Activated naive CD8-positive, alpha-beta T cell treated with anti-CD3 and anti-CD28 coated beads, Interleukin-2, amount 10 ng/mL, durations not matched to agents 7 days and 5 days (primary cell): ENCODE data around the gene ABCB6. TPM values are rescaled to one million over a fixed set of nuclear protein-coding genes. Genes with fewer than 3 reads are reported as not detected.
"Not testable (repeated sequence)": the region's sequence is repeated elsewhere in the genome, so short reads cannot be mapped to it uniquely, and the experiment has no call there.

Experiments
- ATAC-seq: fragments of 150-1000 bp; cut with Tn5 transposase; one replicate; pipeline ENCODE4 v1.10.0; 2021; ENCODE audit warnings: low read depth, moderate library complexity
- POLR2A ChIA-PET: fragments of 350-600 bp; sonication (Branson Sonifier 250); formaldehyde crosslinking; loops from one replicate; lab custom pipeline; 2021; ENCODE audit warnings: antibody characterized with exemption; lab: Charles Lee
- DNase-seq: peaks from one replicate; pipeline ENCODE4 v3.0.0; 2021
- H3K27ac Mint-ChIP-seq: one replicate; pipeline ENCODE4 v1.8.0; 2022; ENCODE audit warnings: mild to moderate bottlenecking, mixed read lengths
- H3K27me3 Mint-ChIP-seq: one replicate; pipeline ENCODE4 v1.8.0; 2022; ENCODE audit warnings: mild to moderate bottlenecking, moderate library complexity, mixed read lengths
- H3K36me3 Mint-ChIP-seq: one replicate; pipeline ENCODE4 v1.8.0; 2021; ENCODE audit warnings: mild to moderate bottlenecking, mixed read lengths
- H3K4me1 Mint-ChIP-seq: one replicate; pipeline ENCODE4 v1.8.0; 2021; ENCODE audit warnings: mixed read lengths
- H3K4me3 Mint-ChIP-seq: one replicate; pipeline ENCODE4 v1.8.0; 2022; ENCODE audit warnings: mild to moderate bottlenecking, moderate library complexity, mixed read lengths
- H3K9me3 Mint-ChIP-seq: one replicate; pipeline ENCODE4 v1.8.0; 2021; ENCODE audit warnings: mixed read lengths
- total RNA-seq, 2 experiments: library from RNA; stranded (reverse); gene quantifications; one replicate each; pipeline ENCODE4 v1.2.3, GENCODE V29; 2021

Gene ABCB6
- total RNA-seq, result 10 to 100 TPM; 13.1 to 14.3 TPM

DNA sequence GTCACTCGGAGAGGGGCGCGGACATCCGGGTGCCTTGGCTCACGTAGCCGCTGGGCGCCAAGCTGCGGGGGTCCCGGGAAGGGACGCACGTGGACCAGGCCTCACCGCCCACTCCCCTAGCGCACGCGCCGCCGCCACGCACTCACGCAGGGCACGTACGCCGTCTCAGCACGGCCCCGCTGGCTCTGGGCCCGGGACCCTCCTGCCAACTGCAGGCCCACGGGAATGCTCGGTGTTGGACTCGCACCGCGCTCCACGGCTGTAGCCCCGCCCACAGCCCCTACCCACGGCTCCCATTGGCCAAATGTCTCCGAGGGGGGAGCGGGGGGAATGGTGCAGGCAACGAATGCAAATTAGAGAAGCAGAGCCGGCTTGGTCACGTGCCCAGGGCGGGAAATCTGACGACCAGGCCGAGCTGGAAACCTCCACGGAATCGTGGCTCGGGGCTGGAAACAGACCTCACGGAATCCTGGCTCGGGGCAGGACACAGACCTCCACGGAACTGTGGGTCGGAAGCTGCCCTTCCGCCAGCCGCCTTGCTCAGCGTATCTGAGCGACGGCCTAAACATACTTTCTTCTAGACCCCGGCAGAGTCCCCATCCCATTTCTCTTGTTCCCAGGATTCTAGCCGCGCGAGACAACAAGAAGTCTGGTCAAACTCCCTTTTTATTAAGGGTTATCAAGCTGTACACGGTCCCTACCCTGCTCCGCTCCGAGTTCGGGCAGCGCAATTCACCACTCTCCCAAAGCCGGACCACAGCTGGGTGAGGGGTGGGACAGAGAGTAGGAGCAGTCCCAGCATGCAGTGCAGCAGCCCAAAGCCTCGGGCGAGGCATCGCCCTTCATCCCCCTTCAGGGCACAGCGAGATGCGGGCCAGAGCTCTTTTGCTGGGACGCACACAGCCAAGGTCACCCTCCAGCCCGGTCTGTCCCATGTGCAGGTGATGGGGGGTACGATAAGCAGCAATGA is at the start of gene ABCB6:
Gene ABCB6, minus strand, starts transcription at position 227 of the 970 bp plus-strand sequence. CDS start 285 bp downstream, outside the sequence.
- peak; percentile 86 for ATAC-seq
- peak within 1 kb of the TSS; percentile 65 for H3K27ac Mint-ChIP-seq
- peak; percentile 82 for DNase-seq
- peaks cover 15% of the 10 kb centered on the region for H3K4me1 Mint-ChIP-seq
- H3K36me3 Mint-ChIP-seq, result peaks cover 15% of the 10 kb centered on the region
- POLR2A ChIA-PET, result interaction anchor here (0.7 to 3.7 kb wide), 11 partner anchors 10 to 76 kb away, joined by 3 to 34 read pairs (median 6); partner anchors contain the start of genes ANKZF1, ATG9A, CNPPD1 and DNAJB2
- H3K27me3 Mint-ChIP-seq, result no peaks in the 10 kb centered on the region
- H3K4me3 Mint-ChIP-seq, result peak within 1 kb of the TSS; percentile 82
- H3K9me3 Mint-ChIP-seq, result no peaks in the 10 kb centered on the region

DNA sequence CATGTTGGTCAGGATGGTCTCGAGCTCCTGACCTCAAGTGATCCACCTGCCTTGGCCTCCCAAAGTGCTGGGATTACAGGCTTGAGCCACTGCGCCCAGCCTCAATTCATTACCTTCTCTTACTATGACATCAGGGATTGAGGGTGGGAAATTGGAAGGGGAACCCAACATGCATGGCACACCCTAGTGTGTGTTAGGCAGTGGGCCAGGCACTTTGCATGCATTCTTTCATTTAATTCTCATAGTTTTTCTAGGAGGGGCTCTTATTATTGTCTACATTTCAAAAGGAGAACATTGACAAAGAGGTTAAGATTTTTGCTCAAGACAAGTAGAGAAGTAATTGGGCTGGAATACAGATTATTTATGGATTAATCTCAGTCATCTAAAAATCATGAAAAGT is 49.5 kb upstream of the ABCB6 start:
- DNase-seq (no peak), ATAC-seq (no peak)
- no peaks in the 10 kb centered on the region for H3K9me3 Mint-ChIP-seq
- H3K27ac Mint-ChIP-seq, result no peak overlapping the region
- H3K4me1 Mint-ChIP-seq, result peaks cover 1% of the 10 kb centered on the region
- no peak overlapping the region for H3K4me3 Mint-ChIP-seq
- POLR2A ChIA-PET, result no interaction called here
- H3K27me3 Mint-ChIP-seq, result peaks cover 2% of the 10 kb centered on the region
- no peaks in the 10 kb centered on the region for H3K36me3 Mint-ChIP-seq

DNA sequence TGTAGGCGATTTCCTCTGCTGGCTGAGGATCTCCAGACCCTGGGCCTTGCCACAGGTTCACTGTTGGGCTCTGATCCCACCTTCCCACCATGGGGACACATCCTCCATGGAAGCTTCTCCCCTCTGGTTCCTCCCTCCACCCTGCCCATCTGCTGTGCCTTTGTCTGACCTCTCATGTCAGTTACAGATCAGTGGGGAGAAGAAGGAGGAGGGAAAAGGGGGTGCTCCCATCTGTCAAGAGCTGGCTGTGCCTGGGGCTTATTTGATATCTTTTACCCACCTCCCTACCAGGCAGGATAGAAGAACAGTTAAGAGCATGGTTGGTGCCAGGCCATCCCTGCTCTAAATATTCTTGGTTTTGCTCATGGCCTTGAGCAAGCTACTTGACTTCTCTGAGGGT is 48.1 kb upstream of the ABCB6 start:
- Mint-ChIP-seq H3K36me3 (no peaks in the 10 kb centered on the region), H3K4me3 (no peak overlapping the region), H3K27me3 (peaks cover 2% of the 10 kb centered on the region), H3K27ac (no peak overlapping the region), H3K9me3 (no peaks in the 10 kb centered on the region), H3K4me1 (peaks cover 1% of the 10 kb centered on the region)
- no peak for DNase-seq
- ATAC-seq, result no peak
- POLR2A ChIA-PET, result interaction anchor here (1.7 kb wide), 1 partner anchor 18 kb away, joined by 4 read pairs; no protein-coding TSS in a partner anchor

DNA sequence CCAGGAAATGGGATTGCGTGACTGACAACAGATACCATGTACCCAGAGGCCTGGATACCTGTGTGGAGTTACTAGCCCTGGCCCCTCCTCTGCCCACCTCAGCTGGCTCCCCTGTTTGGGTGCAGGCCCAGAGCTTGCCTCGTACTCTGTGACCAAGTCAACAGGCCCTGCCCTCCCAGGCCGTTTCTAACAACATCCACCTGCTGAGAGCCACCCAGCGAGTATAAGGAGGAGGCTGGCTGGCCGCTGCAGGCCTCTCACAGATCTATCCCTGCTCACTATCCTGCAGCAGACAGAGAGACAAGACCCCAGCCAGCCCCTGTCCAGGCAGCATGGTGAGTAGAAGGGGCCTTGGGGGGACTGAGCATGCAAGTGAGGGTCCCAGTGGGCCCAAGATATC is 47.5 kb upstream of the ABCB6 start:
- Mint-ChIP-seq H3K27ac (peak overlapping the region; percentile 44), H3K36me3 (no peaks in the 10 kb centered on the region), H3K4me3 (no peak overlapping the region), H3K4me1 (peaks cover 2% of the 10 kb centered on the region), H3K27me3 (no peaks in the 10 kb centered on the region), H3K9me3 (no peaks in the 10 kb centered on the region)
- no peak for DNase-seq
- POLR2A ChIA-PET, result interaction anchor here (1.7 kb wide), 1 partner anchor 17 kb away, joined by 4 read pairs; no protein-coding TSS in a partner anchor
- ATAC-seq, result no peak

DNA sequence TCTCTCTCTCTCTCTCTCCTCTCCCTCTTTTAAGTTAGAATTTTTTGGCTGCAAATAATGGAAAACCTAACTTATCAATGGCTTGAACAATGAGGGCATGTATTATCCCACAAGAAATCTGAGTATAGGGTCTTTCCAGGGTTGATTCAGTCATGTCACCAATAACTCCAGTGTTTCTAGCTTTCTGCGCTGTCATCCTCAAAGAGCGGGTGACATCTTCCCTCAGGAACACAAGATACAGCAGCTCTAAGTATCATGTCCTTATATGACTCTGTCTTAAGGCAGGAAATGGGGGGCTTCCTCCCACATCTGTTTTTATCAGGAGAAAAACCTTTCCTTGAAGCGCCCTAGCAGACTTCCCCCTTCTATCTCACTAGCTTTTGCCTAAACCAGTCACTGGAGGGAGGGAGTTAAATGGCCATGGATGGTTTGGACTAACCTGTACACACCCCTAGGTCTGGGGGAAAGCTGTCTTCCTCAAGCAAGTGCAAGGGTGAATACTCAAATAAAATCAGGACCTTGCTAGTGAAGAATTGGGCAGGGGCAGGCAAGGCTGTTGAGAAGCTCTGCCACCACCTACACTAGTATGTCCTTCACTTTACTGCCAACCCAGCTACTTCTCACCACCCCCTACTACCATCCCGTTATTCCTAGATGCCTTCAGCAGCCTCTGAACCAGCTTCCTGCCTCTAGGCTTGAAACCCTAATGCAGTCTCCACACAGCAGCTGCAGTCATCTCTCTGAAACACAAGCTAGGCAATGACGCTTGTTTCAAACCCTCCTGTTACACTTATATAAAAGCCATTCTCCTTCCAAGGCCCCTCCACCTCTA is 42.5 kb upstream of the ABCB6 start:
- POLR2A ChIA-PET, result interaction anchor here (0.8 to 1.9 kb wide), 4 partner anchors 8 to 61 kb away, joined by 3 to 11 read pairs (median 4); partner anchors contain the start of genes GLB1L, STK16, TUBA4A and TUBA4B
- Mint-ChIP-seq H3K27me3 (peaks cover 11% of the 10 kb centered on the region), H3K4me3 (no peak overlapping the region), H3K27ac (no peak overlapping the region), H3K36me3 (no peaks in the 10 kb centered on the region), H3K4me1 (peaks cover 6% of the 10 kb centered on the region), H3K9me3 (no peaks in the 10 kb centered on the region)
- DNase-seq (no peak), ATAC-seq (no peak)

DNA sequence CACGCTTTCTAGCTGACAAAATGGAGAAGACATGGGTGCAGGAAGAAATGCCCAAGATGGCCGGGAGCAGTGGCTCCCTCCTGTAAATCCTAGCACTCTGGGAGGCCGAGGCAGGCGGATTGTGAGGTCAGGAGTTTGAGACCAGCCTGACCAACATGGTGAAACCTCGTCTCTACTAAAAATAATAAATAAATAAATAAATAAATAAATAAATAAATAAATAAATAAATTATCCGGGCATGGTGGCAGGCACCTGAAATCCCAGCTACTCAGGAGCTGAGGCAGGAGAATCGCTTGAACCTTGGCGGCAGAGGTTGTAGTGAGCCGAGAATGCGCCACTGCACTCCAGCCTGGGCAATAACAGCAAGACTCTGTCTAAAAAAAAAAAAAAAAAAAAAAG is 40.2 kb upstream of the ABCB6 start:
- not testable (repeated sequence) for DNase-seq, ATAC-seq, H3K4me3 Mint-ChIP-seq, H3K36me3 Mint-ChIP-seq, H3K27ac Mint-ChIP-seq, H3K9me3 Mint-ChIP-seq
- POLR2A ChIA-PET, result interaction anchor here (0.7 kb wide), 1 partner anchor 21 kb away, joined by 3 read pairs; no protein-coding TSS in a partner anchor
- peaks cover 12% of the 10 kb centered on the region for H3K4me1 Mint-ChIP-seq
- peaks cover 11% of the 10 kb centered on the region for H3K27me3 Mint-ChIP-seq

DNA sequence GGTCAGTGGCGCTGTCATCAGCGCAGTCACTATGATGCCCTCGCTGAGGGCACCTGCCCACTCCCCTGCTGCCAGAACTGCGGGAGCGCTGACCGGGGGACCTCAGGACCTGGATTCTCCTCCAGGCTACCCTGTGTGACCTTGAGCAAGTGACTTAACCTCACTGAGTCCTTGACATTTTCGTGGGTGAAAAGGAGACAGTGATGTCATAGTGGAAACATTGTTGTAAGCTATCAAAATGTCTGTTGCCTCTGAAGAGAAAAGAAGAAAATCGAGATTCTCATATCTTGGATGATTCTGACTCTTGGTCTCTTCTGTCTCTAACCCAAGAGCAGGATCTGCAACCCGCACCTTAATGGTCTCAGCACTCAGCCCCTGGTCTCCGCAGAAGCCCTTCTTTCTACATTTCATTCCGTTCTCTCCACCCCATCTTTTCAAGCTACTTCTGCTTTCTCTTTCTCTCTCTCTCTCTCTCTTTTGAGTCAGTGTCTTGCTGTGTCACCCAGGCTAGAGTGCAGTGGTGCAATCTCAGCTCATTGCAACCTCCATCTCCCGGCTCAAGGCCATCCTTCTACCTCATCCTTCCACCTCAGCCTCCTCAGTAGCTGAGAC is 35.9 kb upstream of the ABCB6 start:
- Mint-ChIP-seq H3K4me3 (peak overlapping the region; percentile 99), H3K27ac (peak overlapping the region; percentile 90), H3K27me3 (peaks cover 2% of the 10 kb centered on the region), H3K36me3 (peaks cover 29% of the 10 kb centered on the region), H3K4me1 (peaks cover 34% of the 10 kb centered on the region), H3K9me3 (no peaks in the 10 kb centered on the region)
- POLR2A ChIA-PET, result interaction anchor here (0.9 to 8.4 kb wide), 15 partner anchors 9 to 79 kb away, joined by 3 to 83 read pairs (median 11); partner anchors contain the start of genes ABCB6, ANKZF1, ATG9A and CNPPD1
- DNase-seq, result peak; percentile 48
- ATAC-seq, result peak; percentile 22

DNA sequence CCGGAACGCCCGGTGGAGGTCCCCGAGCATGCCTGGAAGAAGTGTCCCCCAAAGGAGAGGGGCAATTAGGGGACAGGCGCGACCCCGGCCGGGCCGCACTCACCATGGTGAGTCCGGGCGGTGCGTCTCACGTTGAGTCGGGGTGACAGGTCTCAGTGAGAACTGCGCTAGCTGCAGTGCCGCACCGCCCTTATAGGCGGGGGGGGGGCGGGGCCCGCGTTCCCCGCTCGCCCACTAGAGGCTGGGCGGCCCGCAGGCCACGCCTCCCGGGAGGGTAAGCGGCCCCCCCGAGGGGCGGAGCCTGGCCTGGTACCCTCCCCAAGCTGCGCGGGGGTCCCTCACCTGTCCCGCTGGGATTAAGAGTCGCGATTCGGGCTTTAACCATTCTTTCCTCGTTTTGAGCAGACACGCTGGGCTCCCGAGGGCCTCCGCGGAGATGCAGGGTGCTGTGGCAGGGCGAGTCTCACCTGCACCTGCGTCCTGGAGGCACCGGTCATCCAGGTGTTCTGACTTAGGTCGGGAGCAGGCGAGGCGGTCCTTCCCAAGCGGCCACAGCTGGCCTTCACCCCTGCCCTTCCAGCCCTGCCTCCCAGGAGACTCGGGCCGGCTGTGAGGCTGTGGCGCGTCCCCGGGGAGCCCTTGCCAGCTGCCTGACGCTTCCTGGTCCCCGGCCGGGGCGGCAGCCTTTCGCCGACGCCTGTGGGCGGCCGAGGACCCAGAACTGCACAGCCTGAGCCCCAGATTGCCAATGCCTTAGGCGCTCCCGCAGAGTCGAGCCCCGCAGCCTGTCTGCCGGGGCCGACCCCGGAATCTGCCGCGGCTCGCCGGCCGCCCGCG is 35.2 kb upstream of the ABCB6 start, which contains the start of gene TUBA4A:
Gene TUBA4A, minus strand, starts transcription at position 166 of the 837 bp plus-strand sequence. Its CDS starts 60 bp downstream, at position 106.
- ATAC-seq (peak; percentile 69), DNase-seq (peak; percentile 94)
- POLR2A ChIA-PET, result interaction anchor here (0.6 to 8.4 kb wide), 19 partner anchors 8 to 94 kb away, joined by 3 to 83 read pairs (median 8); partner anchors contain the start of genes ABCB6, ANKZF1, ATG9A and CNPPD1
- H3K9me3 Mint-ChIP-seq, result no peaks in the 10 kb centered on the region
- H3K36me3 Mint-ChIP-seq, result peaks cover 36% of the 10 kb centered on the region
- no peaks in the 10 kb centered on the region for H3K27me3 Mint-ChIP-seq
- H3K4me3 Mint-ChIP-seq, result peak within 1 kb of the TSS; percentile 99
- H3K27ac Mint-ChIP-seq, result peak within 1 kb of the TSS; percentile 90
- H3K4me1 Mint-ChIP-seq, result peaks cover 40% of the 10 kb centered on the region

DNA sequence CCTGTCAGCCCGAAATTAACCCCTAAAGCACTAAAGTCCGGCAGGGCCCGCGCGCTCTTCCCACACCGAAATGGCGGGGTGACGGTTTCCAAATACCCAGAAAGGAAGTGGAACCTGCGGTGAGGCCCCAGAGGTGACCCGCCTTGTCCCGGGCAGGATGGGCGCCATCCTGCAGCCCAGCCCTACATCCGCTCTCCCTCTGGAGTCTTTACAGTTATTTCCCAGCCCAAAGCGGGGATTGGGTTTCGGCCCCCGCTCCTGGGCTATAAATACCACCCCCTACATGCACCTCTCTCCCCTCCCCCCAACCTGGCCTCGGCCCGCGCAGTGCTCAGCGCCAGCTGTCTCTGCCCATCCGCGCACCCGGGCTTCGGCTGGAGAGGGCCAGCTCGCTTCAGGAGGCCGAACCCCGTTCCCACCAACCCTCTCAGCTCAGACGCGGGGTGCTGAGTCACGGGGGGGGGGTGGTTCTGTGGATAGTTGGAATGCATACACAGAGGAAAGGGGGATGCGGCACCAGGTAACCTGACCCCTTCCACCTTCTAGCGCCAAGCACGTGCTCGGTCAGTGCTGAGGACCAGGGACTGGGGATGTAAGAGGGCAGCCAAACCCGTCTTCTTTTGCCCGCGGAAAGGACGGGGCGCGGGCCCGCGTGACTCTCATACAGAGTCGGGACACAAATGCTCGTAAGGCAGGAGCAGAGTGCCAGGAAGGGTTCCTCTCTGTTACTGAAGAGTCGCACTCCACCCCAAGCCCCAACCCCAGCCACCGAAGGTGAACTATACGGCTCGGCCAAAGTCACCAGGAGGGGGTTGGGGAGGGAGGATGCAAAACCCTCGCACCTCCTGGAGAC is 34.4 kb upstream of the ABCB6 start, which contains the start of gene TUBA4B:
Gene TUBA4B, plus strand, starts transcription at position 344 of the 853 bp plus-strand sequence. Its CDS starts 165 bp downstream, at position 509.
- peaks cover 48% of the 10 kb centered on the region for H3K4me1 Mint-ChIP-seq
- H3K4me3 Mint-ChIP-seq, result peak within 1 kb of the TSS; percentile 99
- ATAC-seq (peak; percentile 31), DNase-seq (peak; percentile 78)
- no peaks in the 10 kb centered on the region for H3K27me3 Mint-ChIP-seq
- peak within 1 kb of the TSS; percentile 90 for H3K27ac Mint-ChIP-seq
- H3K36me3 Mint-ChIP-seq, result peaks cover 44% of the 10 kb centered on the region
- no peaks in the 10 kb centered on the region for H3K9me3 Mint-ChIP-seq
- POLR2A ChIA-PET, result interaction anchor here (0.6 to 8.4 kb wide), 23 partner anchors 8 to 1027 kb away, joined by 3 to 83 read pairs (median 5); partner anchors contain the start of genes ABCB6, ANKZF1, ATG9A and CNPPD1

DNA sequence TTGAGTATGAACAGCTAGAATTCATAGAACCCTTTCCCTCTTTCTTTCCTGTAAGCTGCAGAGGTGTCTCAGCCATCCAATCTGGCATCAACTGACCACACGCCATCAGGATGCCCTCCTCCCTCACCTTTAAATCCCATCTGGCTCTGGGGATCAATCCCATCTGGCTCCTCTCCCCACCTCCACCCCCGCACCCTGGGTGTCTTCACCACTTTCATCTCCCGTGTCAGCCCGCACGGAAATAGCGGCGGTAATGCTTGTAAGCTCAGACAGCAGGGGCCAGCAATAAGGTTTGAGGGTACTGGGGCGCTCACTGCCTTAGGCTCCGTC is 33.8 kb upstream of the ABCB6 start:
- peak overlapping the region; percentile 99 for H3K4me3 Mint-ChIP-seq
- peaks cover 54% of the 10 kb centered on the region for H3K4me1 Mint-ChIP-seq
- peak overlapping the region; percentile 90 for H3K27ac Mint-ChIP-seq
- H3K27me3 Mint-ChIP-seq, result no peaks in the 10 kb centered on the region
- ATAC-seq (peak; percentile 1), DNase-seq (no peak)
- POLR2A ChIA-PET, result interaction anchor here (0.6 to 8.4 kb wide), 18 partner anchors 8 to 1026 kb away, joined by 3 to 83 read pairs (median 9); partner anchors contain the start of genes ABCB6, ANKZF1, ATG9A and CNPPD1
- H3K9me3 Mint-ChIP-seq, result no peaks in the 10 kb centered on the region
- H3K36me3 Mint-ChIP-seq, result peaks cover 47% of the 10 kb centered on the region

DNA sequence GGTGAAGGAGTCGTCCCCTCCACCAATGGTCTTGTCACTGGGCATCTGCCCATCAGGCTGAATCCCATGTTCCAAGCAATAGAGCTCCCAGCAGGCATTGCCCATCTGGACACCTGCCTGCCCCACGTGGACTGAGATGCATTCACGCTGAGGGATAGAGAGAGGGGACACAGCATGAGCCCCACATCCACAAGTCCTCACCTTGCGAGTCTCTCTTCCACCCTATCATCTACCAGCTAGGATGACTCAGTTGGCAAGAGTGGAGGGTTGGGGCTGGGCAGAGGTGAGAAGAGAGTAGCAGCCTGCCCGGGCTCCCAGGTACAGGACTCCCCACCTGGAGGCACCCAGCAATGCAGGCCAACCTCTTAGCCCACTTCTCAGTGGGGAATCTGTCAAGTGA is 33.3 kb upstream of the ABCB6 start:
- peaks cover 49% of the 10 kb centered on the region for H3K36me3 Mint-ChIP-seq
- peaks cover 58% of the 10 kb centered on the region for H3K4me1 Mint-ChIP-seq
- DNase-seq (no peak), ATAC-seq (no peak)
- POLR2A ChIA-PET, result interaction anchor here (0.6 to 8.4 kb wide), 13 partner anchors 10 to 1026 kb away, joined by 3 to 83 read pairs (median 11); partner anchors contain the start of genes ABCB6, ANKZF1, ATG9A and CNPPD1
- H3K27me3 Mint-ChIP-seq, result no peaks in the 10 kb centered on the region
- peak overlapping the region; percentile 90 for H3K27ac Mint-ChIP-seq
- no peaks in the 10 kb centered on the region for H3K9me3 Mint-ChIP-seq
- peak overlapping the region; percentile 99 for H3K4me3 Mint-ChIP-seq
